ENCODE results near the gene GADL1.
A peak's percentile ranks its signal among the peaks of the same experiment; 100 is the strongest.

The GADL1 gene

GRCh38 chr3:30729512-30729911 lies 164.9 kb downstream of the GADL1 start:
- Mint-ChIP-seq H3K4me1 (peaks cover 5% of the 10 kb centered on the region), H3K27ac (no peak overlapping the region), H3K9me3 (no peaks in the 10 kb centered on the region), H3K4me3 (no peak overlapping the region), H3K36me3 (no peaks in the 10 kb centered on the region), H3K27me3 (peaks cover 3% of the 10 kb centered on the region)
- DNase-seq (ENCODE audit: low spot score in 2 of 2) = no peak
- no peak for ATAC-seq (ENCODE audit: low read depth)

- no peak overlapping the region for H3K4me3 Mint-ChIP-seq
- H3K27ac Mint-ChIP-seq = no peak overlapping the region
- peaks cover 3% of the 10 kb centered on the region for H3K4me1 Mint-ChIP-seq
- no peak for ATAC-seq (ENCODE audit: low read depth)
- no peaks in the 10 kb centered on the region for H3K36me3 Mint-ChIP-seq
- H3K9me3 Mint-ChIP-seq = no peaks in the 10 kb centered on the region
- no peak for DNase-seq (ENCODE audit: low spot score in 2 of 2)
- H3K27me3 Mint-ChIP-seq = no peaks in the 10 kb centered on the region
Observed at GRCh38 chr3:30728143-30728542, 166.3 kb downstream of the GADL1 start.

DNA sequence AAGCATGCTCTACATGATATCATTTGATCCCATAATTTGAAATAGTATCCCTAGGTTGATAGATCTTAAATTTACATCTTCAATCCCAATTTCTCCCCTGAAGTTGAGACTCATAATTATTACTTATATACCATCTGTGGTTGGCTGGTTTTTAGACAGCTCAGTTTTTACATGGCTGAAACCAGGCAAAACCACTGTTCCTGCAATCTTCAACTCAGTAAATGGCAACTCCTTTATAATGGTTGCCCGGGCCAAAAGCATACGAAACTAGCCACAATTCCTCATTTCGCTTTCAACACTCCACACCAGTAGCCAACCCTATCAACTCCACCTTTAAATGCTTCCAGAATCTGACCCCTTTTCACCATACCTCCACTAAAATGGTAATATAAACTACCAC lies 169.6 kb downstream of the GADL1 start:
- peaks cover 6% of the 10 kb centered on the region for H3K27me3 Mint-ChIP-seq

GRCh38 chr3:30723211-30723610 lies 171.2 kb downstream of the GADL1 start:
- ATAC-seq (ENCODE audit: low read depth) (no peak), DNase-seq (ENCODE audit: low spot score in 2 of 2) (no peak)
- peaks cover 12% of the 10 kb centered on the region for H3K27me3 Mint-ChIP-seq
- H3K4me1 Mint-ChIP-seq = peaks cover 4% of the 10 kb centered on the region
- H3K27ac Mint-ChIP-seq = no peak overlapping the region
- H3K36me3 Mint-ChIP-seq = no peaks in the 10 kb centered on the region
- no peaks in the 10 kb centered on the region for H3K9me3 Mint-ChIP-seq
- H3K4me3 Mint-ChIP-seq = no peak overlapping the region

More for the DNA sequence above, 169.6 kb downstream of the GADL1 start:
- Mint-ChIP-seq H3K4me3 (no peak overlapping the region), H3K36me3 (no peaks in the 10 kb centered on the region), H3K4me1 (no peaks in the 10 kb centered on the region), H3K9me3 (no peaks in the 10 kb centered on the region), H3K27ac (no peak overlapping the region)
- no peak for ATAC-seq (ENCODE audit: low read depth)
- DNase-seq (ENCODE audit: low spot score in 2 of 2) = no peak

- Mint-ChIP-seq H3K36me3 (no peaks in the 10 kb centered on the region), H3K9me3 (no peaks in the 10 kb centered on the region), H3K4me1 (peaks cover 4% of the 10 kb centered on the region), H3K27ac (no peak overlapping the region), H3K4me3 (no peak overlapping the region), H3K27me3 (peaks cover 15% of the 10 kb centered on the region)
- no peak for ATAC-seq (ENCODE audit: low read depth)
- DNase-seq (ENCODE audit: low spot score in 2 of 2) = no peak
Observed at GRCh38 chr3:30721314-30721634, 173.2 kb downstream of the GADL1 start.

DNA sequence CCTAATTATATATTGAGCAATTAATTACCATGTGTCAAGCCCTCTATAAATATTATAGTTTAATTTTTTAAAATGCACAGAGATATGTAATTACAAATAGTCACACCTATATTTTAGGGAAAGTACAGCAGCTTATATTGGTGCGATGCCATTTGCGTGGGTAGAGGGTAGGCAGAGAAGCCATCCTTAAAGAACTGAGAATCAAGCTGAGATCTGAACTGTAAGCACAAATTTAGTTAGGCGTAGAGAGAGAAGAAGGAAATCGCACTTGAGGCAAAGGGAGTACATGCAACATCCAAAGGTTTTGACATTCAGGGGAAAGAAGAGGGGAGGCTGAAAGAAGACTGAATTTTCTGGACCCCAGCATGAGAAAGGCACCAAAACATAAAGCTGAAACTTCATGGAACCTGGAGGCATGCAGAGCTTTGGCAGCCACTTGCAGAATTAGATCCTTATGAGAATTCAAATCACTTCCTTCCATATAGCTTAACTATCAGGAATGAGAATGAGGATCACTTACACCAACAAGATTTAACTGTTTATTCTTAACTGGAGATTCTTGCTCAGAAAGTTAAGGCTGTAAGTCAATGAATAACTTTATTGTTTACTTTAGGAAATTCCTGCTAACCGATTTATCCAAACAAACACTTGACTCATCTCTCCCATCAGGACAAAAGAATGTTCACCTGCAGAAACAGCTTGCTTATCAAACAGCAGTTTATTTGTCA lies 173.7 kb downstream of the GADL1 start:
- H3K9me3 Mint-ChIP-seq = no peaks in the 10 kb centered on the region
- no peak overlapping the region for H3K27ac Mint-ChIP-seq
- no peak overlapping the region for H3K4me3 Mint-ChIP-seq
- DNase-seq (ENCODE audit: low spot score in 2 of 2) (no peak), ATAC-seq (ENCODE audit: low read depth) (no peak)
- H3K27me3 Mint-ChIP-seq = peaks cover 15% of the 10 kb centered on the region
- no peaks in the 10 kb centered on the region for H3K36me3 Mint-ChIP-seq
- H3K4me1 Mint-ChIP-seq = peaks cover 4% of the 10 kb centered on the region

- no peak for DNase-seq (ENCODE audit: low spot score in 2 of 2)
- peaks cover 15% of the 10 kb centered on the region for H3K27me3 Mint-ChIP-seq
- peaks cover 3% of the 10 kb centered on the region for H3K9me3 Mint-ChIP-seq
- ATAC-seq (ENCODE audit: low read depth) = no peak
- H3K4me1 Mint-ChIP-seq = peaks cover 4% of the 10 kb centered on the region
- no peaks in the 10 kb centered on the region for H3K36me3 Mint-ChIP-seq
- H3K4me3 Mint-ChIP-seq = no peak overlapping the region
- no peak overlapping the region for H3K27ac Mint-ChIP-seq
Observed at GRCh38 chr3:30719536-30719935, 174.9 kb downstream of the GADL1 start.

DNA sequence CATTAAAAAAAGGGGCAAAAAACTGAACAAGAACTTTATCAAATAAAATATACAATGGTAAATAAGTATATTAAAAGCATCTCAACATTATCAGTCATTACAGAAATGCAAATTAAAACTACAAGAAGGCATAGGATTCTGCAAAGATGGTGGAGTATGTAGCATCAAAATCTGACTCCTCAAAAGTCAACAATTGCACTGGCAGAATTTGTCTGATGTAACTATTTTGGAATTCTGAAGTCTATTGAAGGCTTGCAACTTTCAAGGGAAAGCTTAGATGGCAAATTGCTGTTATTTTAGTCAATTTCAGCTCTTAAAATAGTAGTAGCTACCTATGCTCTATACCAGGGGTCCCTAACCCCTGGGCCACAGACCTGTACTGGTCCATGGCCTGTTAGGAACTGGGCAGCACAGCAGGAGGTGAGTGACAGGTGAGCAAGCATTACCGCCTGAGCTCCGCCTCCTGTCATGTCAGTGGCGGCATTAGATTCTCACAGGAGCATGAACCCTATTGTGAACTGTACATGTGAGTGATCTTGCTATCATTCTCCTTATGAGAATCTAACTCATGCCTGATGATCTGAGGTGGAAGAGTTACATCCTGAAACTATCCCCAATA lies 180.5 kb downstream of the GADL1 start:
- Mint-ChIP-seq H3K36me3 (no peaks in the 10 kb centered on the region), H3K4me3 (no peak overlapping the region), H3K9me3 (peaks cover 3% of the 10 kb centered on the region), H3K4me1 (peaks cover 2% of the 10 kb centered on the region), H3K27ac (no peak overlapping the region), H3K27me3 (peaks cover 10% of the 10 kb centered on the region)
- ATAC-seq (ENCODE audit: low read depth) (no peak), DNase-seq (ENCODE audit: low spot score in 2 of 2) (no peak)

- no peak overlapping the region for H3K4me3 Mint-ChIP-seq
- no peak overlapping the region for H3K27ac Mint-ChIP-seq
- no peaks in the 10 kb centered on the region for H3K4me1 Mint-ChIP-seq
- no peaks in the 10 kb centered on the region for H3K36me3 Mint-ChIP-seq
- peaks cover 3% of the 10 kb centered on the region for H3K27me3 Mint-ChIP-seq
- DNase-seq (ENCODE audit: low spot score in 2 of 2) (no peak), ATAC-seq (ENCODE audit: low read depth) (no peak)
- H3K9me3 Mint-ChIP-seq = peaks cover 3% of the 10 kb centered on the region
Observed at GRCh38 chr3:30712991-30713390, 181.5 kb downstream of the GADL1 start.

- H3K9me3 Mint-ChIP-seq = peaks cover 3% of the 10 kb centered on the region
- peaks cover 3% of the 10 kb centered on the region for H3K27me3 Mint-ChIP-seq
- no peaks in the 10 kb centered on the region for H3K36me3 Mint-ChIP-seq
- no peak overlapping the region for H3K4me3 Mint-ChIP-seq
- DNase-seq (ENCODE audit: low spot score in 2 of 2) (no peak), ATAC-seq (ENCODE audit: low read depth) (no peak)
- H3K4me1 Mint-ChIP-seq = no peaks in the 10 kb centered on the region
- no peak overlapping the region for H3K27ac Mint-ChIP-seq
Observed at GRCh38 chr3:30711867-30712266, 182.6 kb downstream of the GADL1 start.

DNA sequence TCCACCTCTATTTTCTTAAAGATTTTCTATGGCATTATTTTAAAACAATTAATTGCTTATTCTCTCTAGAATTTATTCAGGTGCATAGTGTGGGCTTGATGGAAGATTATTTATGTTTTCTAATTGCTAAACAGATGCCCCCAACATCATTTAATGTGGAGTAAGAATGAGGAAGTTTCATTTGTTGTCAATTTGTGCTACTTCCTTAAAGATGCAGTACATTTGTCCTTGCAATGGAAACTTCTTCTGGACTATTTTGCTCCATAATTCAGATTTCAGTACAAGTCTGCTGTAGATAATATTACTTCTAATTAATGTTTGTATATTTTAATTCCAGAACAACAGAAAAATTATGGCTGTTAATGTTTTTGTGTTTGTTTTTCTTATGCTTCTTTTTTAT lies 183.3 kb downstream of the GADL1 start:
- no peaks in the 10 kb centered on the region for H3K36me3 Mint-ChIP-seq
- ATAC-seq (ENCODE audit: low read depth) (peak; percentile 26), DNase-seq (ENCODE audit: low spot score in 2 of 2) (no peak)
- H3K27ac Mint-ChIP-seq = no peak overlapping the region
- no peak overlapping the region for H3K4me3 Mint-ChIP-seq
- no peaks in the 10 kb centered on the region for H3K4me1 Mint-ChIP-seq
- H3K27me3 Mint-ChIP-seq = peaks cover 1% of the 10 kb centered on the region
- peaks cover 3% of the 10 kb centered on the region for H3K9me3 Mint-ChIP-seq

GRCh38 chr3:30710017-30710416 lies 184.4 kb downstream of the GADL1 start:
- peaks cover under 1% of the 10 kb centered on the region for H3K9me3 Mint-ChIP-seq
- ATAC-seq (ENCODE audit: low read depth) = no peak
- no peak overlapping the region for H3K4me3 Mint-ChIP-seq
- no peak overlapping the region for H3K27ac Mint-ChIP-seq
- peaks cover 1% of the 10 kb centered on the region for H3K27me3 Mint-ChIP-seq
- H3K4me1 Mint-ChIP-seq = no peaks in the 10 kb centered on the region
- no peaks in the 10 kb centered on the region for H3K36me3 Mint-ChIP-seq
- DNase-seq (ENCODE audit: low spot score in 2 of 2) = no peak

GRCh38 chr3:30708472-30708871 lies 186.0 kb downstream of the GADL1 start:
- no peak overlapping the region for H3K27ac Mint-ChIP-seq
- ATAC-seq (ENCODE audit: low read depth) (no peak), DNase-seq (ENCODE audit: low spot score in 2 of 2) (no peak)
- H3K36me3 Mint-ChIP-seq = peaks cover 2% of the 10 kb centered on the region
- H3K4me3 Mint-ChIP-seq = no peak overlapping the region
- H3K27me3 Mint-ChIP-seq = peaks cover 1% of the 10 kb centered on the region
- H3K4me1 Mint-ChIP-seq = peaks cover 2% of the 10 kb centered on the region
- H3K9me3 Mint-ChIP-seq = no peaks in the 10 kb centered on the region

DNA sequence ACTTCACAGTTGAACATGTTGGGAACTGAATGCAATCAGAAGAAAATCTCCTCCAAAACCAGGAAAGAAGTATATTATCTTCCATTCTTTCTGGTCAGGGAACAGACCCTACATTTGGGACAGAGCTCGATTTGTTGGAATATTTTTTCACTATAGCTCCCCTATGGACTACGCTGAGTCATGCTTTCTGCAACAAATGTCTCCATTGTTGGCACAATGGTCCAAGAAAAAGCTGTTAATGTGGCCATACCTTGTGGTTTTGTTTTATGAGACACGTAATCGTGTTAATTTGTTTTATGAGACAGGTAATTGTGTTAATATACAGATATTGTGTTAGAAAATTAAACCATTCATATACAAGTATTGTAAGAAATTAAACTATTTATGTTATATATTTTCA lies 186.6 kb downstream of the GADL1 start:
- H3K4me1 Mint-ChIP-seq = peaks cover 2% of the 10 kb centered on the region
- no peak overlapping the region for H3K4me3 Mint-ChIP-seq
- H3K36me3 Mint-ChIP-seq = peaks cover 5% of the 10 kb centered on the region
- peaks cover 4% of the 10 kb centered on the region for H3K9me3 Mint-ChIP-seq
- ATAC-seq (ENCODE audit: low read depth) (no peak), DNase-seq (ENCODE audit: low spot score in 2 of 2) (no peak)
- peaks cover 1% of the 10 kb centered on the region for H3K27me3 Mint-ChIP-seq
- no peak overlapping the region for H3K27ac Mint-ChIP-seq

Measured in memory B cell (primary cell).